Stimulated activated CD8-positive, alpha-beta memory T cell treated with anti-CD3 and anti-CD28 coated beads, Interleukin-15, amount 100 ng/mL, for 1 hour (primary cell): Measurements from ENCODE around the gene FAM200B.
"Not testable (repeated sequence)": the region's sequence is repeated elsewhere in the genome, so short reads cannot be mapped to it uniquely, and the experiment has no call there.

Experiments used
- DNase-seq: peaks from one replicate; pipeline ENCODE4 v3.0.0-alpha.2; 2020; ENCODE audit warnings: low read depth

The FAM200B gene

DNA sequence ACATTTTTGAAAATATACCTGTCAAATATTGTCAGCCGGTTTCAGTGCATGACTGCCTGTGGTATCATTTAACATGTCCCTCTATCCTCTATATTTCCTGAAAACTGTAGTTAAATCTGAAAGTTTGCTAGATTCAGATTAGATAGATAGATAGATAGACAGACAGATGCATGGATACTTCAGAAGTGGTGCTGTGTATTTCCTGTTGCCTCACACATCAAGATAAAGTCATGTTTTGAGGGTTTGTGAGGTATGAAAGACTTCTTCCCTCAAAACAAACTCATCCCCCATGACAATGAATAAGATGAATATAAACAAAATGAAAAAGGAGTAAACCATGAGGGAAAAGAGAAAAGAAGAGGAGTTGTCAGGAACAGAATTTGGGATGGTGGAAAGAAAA, 15.2 kb downstream of the FAM200B start:
- DNase-seq = no peak

DNA sequence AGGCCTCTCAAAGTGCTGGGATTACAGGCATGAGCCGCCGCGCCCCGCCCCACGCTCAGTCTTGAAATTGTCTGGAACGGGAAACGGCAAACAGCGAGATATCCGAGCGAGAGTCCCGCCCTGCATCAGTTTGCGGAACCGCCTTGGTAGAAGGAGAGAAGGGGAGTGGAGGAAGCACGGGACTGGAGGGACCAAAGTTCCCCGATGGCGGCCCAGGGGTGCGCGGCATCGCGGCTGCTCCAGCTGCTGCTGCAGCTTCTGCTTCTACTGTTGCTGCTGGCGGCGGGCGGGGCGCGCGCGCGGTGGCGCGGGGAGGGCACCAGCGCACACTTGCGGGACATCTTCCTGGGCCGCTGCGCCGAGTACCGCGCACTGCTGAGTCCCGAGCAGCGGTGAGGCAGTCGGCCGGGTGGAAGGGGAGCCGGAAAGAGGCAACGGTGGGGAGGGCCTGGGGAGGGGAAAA, 21.3 kb downstream of the FAM200B start, which contains the start of gene BST1:
Gene BST1 (plus strand): TSS at position 125 of the 463 bp plus-strand sequence. CDS start 80 bp downstream, at position 205.
- DNase-seq = peak; percentile 14

- DNase-seq = no peak
Observed at GRCh38 chr4:15703439-15703838, 21.8 kb downstream of the FAM200B start.

DNA sequence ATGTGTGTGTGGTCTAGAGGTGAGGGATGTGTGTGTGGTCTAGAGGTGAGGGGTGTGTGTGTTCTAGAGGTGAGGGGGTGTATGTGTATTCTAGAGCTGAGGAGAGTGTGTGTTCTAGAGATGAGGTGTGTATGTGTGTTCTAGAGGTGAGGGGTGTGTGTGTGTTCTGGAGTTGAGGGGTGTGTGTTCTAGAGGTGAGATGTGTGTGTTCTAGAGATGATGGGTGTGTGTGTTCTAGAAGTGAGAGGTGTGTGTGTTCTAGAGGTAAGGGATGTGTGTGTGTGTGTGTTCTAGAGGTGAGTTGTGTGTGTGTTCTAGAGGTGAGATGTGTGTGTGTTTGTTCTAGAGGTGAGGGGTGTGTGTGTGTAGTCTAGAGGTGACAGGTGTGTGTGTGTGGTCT, 22.5 kb downstream of the FAM200B start:
- DNase-seq = no peak

DNA sequence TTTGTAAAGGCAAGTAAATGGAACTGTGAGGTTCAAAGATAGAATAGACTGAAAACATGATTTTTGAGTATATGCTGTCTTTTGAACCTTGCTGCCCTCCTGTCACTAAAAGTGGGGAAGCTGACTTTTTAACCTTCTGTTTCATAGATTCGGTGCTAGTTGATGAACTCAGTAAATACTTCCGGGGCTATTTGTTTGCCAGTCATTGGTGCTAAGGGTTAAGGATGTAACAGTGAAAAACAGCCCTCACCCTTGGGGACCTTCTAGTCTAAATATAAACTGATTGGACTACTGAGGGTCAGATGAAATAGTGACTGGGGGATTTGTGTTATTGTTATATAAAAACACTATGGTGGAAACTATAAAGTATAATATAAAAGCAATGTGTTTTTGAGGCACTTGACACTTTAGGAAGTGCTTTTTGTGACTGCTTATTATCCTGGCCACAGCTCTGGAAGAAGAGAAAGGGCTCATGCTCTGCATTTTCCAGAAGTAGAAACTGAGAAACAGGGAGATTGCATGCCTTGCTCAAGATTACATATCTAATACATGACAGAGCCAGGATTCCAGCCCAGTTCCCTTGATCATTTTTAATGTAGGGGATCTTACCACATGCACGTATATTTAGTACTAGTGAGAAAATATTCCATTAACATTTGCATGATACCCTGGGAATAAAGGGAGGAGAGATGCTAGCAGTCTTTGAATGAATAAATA, 25.2 kb downstream of the FAM200B start:
- DNase-seq = no peak

GRCh38 chr4:15707363-15707715, 25.7 kb downstream of the FAM200B start:
- no peak for DNase-seq

DNA sequence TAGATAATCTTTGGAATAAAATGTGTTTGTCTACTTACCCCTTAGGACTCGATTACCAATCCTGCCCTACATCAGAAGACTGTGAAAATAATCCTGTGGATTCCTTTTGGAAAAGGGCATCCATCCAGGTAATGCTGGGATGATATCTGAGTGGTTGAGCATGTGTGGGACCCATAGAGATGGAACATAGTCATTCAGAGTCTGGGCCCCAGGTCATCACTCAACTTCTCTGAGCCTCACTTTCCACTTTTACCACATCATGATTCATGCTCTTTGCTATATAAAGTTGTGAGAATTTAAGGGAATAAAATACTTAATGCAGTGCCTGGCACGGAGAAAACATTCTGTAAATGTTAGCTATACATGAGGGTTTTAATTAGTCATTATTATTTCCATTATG, 30.1 kb downstream of the FAM200B start:
- DNase-seq = no peak

DNA sequence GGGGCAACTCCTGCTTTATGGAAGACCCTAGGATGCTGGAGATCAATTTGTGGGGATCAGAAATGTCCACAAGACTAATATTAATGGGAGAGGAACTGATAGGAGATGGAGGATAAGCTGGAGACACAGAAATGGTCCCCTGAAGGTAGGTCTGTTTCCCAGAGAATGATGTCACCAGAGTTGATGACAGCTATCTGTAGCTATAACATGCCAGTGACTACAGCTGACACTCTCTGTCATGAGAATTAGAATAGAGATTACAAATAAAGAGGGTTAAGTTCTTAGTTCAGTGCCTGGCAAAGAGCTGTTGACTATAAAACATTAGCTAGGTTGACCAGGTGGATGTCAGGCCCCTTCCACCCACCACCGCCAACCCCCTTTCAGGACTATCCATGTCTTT, 30.6 kb downstream of the FAM200B start:
- no peak for DNase-seq

DNA sequence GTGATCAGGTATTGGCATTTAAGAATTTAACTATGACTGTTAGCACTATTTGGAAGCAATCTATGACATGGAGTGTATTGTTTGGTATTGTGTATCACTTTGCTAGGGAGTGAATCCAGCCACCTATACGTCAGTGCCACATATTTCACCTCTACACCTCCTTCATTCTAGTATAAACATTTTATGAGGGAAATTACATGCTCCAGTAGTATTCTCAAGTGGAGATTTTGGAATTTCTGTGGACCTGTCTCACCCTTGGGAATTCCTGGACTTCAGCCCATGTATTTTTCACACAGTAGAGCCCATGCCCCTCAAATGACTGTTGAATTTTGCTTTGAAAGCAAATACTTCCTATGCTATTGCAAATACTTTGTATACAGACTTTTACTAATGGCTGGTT, 32.5 kb downstream of the FAM200B start:
- DNase-seq = no peak

DNA sequence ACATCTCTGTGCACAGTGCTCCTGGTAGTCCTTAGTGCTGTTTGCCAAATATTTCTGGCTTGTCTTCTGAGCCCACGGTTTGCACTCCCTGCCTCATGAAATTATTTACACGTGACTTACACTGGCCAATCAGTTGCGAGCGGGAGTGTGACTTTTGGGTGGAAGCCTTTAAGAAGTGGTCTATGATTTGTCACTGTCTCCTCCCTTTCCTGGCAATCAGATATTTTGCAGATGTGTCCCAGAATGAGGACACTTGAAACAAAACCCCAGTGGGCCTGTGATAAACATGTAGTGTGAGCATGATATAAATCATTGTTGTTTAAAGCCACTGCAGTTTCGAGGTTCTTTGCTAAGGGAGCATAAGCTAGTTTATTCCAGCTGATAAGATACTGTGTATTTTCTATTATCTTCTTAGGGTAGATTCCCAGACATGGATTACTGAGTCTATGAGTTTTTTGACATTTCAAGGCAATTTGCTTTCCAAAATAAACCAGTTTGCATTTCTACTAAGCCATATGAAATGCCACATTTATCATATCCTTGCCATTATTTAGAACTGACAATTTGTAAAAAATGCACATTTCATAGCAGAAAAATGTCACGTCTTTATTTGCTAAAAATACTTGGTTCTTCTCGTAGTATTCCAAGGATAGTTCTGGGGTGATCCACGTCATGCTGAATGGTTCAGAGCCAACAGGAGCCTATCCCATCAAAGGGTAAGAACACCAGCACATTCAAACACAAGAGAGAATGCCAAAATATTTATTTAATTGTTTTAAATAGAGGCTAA, 33.2 kb downstream of the FAM200B start:
- DNase-seq = no peak

DNA sequence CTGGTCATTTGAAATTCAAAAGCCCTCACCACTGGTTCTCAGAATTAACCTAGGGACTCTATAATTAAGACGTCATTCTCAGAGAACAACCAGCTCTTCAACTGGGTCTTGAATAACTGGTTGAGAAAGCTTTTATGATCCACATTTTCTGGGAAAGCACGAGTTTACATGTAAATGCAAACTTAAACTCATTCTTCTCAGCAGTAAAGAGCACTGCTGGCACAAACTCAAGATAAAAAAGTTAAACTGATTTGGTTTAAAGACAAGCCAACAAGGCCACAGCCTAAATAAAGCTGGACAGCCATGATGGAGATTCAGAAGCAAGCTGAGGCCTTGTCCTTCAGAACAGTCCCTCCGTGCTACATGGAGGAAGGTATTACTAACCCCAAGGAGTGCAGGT, 34.5 kb downstream of the FAM200B start:
- DNase-seq = no peak

DNA sequence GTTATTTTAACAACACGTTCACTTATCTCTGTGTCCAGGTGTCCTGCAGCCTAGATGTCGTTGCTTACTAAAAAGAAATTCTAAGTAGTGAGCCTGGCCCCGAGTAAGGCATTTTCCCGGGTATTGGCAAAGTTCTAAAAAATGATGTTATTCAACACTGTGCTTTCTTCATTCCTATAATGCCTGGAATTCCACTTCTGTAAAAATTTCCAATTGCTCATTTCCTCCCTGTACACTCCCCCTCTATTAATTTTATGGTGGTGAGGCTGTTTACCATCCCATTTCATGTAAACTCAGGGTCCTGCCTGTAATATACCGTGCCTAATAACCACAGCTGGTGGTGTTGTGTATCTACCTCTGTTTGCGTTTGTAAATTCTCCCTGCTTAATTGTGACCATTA, 35.5 kb downstream of the FAM200B start:
- DNase-seq = no peak

DNA sequence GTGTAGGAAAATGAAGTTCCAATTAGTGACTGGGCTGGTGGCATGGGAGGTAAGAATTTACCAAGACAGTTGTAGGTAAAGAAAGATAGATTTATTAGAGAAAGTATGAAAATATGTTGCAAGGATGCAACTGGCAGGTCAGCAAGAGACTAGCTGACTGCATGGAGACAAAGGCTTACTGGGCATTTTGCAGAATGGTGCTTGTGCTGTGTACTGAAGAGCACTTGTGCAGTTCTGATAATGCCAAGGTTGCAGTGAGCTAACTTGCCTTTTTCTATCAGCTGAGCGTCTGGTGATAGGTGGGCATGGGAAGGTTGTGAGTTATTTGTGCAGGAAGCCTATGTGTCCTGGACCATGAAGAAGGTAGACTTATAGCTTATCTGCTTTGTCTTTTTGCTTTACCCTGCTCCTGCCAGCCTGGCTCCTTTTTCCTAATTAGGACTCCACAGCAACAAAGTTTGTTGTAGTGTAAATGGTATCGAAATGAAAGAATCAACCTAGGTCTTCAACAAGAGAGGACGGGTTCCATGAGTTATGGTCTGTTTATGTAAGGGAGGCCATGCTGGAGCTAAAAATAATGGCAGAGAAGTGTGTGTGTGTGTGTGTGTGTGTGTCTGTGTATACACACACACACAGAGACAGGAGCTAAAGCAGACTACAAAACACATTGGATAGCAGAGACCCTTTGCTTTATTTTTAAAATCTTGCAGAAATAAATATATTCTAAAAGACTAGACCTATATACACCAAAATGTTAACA, 36.2 kb downstream of the FAM200B start:
- no peak for DNase-seq

DNA sequence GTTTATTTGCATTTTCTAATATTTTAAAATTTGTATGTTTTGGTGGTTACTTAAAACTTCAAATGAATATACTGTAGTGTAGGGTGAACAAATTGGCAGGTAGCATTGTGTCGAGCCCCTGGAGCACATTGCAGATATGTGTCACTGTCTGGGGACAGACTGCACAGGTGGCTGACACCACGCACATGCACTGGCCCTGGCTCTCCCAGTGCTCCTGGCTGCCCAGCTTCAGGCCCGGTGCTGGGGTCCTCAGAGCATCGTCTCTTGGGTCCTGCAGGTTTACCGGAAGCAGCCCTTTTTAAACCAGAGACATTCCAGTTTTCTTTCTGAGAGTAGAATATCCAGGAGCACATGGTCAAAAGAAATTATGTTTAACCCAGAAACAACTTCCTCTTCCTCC, 36.8 kb downstream of the FAM200B start:
- DNase-seq = no peak

- DNase-seq = no peak
Observed at GRCh38 chr4:15718959-15719358, 37.3 kb downstream of the FAM200B start.

DNA sequence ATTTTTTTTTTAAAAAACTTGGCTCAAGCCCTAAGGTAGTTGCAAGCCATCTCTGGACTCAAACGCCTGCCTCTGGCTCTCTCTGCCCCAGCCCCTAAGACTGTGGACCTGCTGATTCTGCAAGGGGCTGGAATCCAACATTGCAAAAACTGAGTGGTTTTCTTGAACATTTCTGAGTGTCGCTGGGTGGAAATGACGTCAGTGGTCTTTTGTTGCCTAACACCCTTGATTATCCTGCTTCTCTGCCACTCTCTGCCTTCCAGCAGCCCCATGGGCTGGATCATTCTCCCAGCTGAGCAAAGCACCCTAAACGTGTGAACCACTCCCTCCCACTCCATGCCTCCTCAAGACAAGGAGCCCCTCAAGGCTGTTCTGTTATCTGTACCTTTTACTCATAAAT, 37.9 kb downstream of the FAM200B start:
- no peak for DNase-seq

DNA sequence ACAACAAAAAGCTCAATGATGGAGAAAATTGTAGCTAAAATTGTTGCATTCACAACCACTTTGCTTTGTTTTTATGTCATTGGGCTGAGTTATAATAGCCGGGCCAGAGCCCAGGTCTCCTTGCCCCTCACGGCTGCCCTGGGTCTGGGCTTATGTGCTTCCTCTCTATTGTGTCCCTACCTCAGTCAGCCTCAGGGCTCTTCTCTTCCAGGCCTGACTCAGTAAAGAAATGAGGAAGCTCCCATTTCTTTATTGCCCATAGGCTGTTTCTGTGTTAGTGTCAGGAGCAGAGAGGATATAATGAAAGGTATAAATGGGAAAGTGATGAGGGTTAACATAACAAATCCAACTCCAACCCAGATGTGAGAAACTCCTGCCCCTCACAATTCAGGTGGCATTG, 39.2 kb downstream of the FAM200B start:
- no peak for DNase-seq

DNA sequence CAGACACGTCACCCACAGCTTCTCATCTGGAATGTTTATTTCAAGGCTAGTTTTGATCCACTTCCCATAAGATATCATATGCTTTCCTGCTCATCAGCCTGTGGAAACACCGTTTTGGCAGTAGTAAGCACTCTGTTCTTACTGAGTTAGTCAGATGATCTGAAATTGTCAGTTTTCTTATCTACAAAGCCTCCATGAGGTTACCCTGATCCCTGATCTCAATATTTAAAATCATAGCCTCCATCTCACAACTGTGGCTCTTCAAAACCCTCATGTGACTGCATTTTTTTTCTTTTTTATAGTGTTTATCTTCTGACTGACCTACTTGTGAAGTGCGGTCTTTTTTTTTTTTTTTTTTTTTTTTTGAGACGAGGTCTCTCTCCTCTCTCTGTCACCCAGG, 44.0 kb downstream of the FAM200B start:
- DNase-seq = no peak

GRCh38 chr4:15729910-15730533, 48.4 kb downstream of the FAM200B start:
- no peak for DNase-seq

- DNase-seq = not testable (repeated sequence)
Observed at GRCh38 chr4:15733061-15733460, 51.4 kb downstream of the FAM200B start.

- DNase-seq = no peak
Observed at GRCh38 chr4:15735536-15735935, 53.9 kb downstream of the FAM200B start.

DNA sequence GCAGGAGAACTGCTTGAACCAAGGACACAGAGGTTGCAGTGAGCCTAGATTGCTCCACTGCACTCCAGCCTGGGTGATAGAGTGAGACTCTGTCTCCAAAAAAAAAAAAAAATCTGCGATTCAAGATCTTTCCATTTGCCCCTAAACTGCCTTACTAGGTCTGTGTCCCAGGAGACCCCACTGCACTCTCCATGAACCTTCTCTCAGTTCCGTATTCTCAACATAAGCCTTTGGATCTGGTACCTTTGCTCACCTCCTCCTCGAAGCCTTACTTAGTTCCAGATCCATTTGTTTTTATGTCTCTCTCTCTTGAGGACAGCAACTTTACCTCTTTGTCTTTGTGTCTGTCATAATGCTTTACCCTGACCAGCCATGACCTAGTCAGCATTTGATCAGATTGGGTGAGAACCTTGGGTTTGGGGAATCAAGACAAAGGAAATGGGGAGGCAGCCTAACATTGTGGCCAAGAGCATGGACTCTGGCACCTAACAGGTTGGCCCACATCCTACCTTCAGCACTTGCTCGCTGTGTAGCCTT, 55.0 kb downstream of the FAM200B start:
- no peak for DNase-seq
